BJ (cell line): ENCODE data around the gene WNT8B. TPM values are rescaled to one million over a fixed set of nuclear protein-coding genes. Genes with fewer than 3 reads are reported as not detected.

Experiments
- CTCF ChIA-PET: fragments of 350-600 bp; formaldehyde crosslinking; extraction: SDS; loops from one replicate; lab custom pipeline; 2021; ENCODE audit warnings: antibody characterized with exemption, inconsistent platforms; lab: Yijun Ruan, JAX
- POLR2A ChIA-PET: fragments of 300-600 bp; sonication (Branson Sonifier 250); formaldehyde crosslinking; extraction: SDS; loops from one replicate; lab custom pipeline; 2021; ENCODE audit warnings: antibody characterized with exemption; lab: Charles Lee
- DNase-seq: peaks from one replicate; pipeline ENCODE4 v3.0.0-alpha.2; 2011; ENCODE audit warnings: low read depth
- H3K27me3 ChIP-seq: 2 replicates; pipeline ENCODE4 v1.6.0; 2011; ENCODE audit warnings: low read length; ENCODE audit not compliant: control insufficient read depth, insufficient read depth
- H3K36me3 ChIP-seq: 2 replicates; pipeline ENCODE4 v1.5.1; 2011; ENCODE audit warnings: low read length; ENCODE audit not compliant: control insufficient read depth, insufficient read depth
- H3K4me3 ChIP-seq: 2 replicates; pipeline ENCODE4 v1.5.1; 2011; ENCODE audit warnings: low read depth, mild to moderate bottlenecking, control low read depth, low read length
- CTCF ChIP-seq: IDR thresholded peaks from 2 replicates; pipeline ENCODE4 v1.5.1; 2011; ENCODE audit warnings: low read depth, mild to moderate bottlenecking, control low read depth, inconsistent platforms, low read length, moderate library complexity; ENCODE audit not compliant: insufficient read depth
- polyA plus RNA-seq: library from polyadenylated mRNA; depleted of rRNA; stranded (reverse); fragments of >200 nt; gene quantifications from 2 replicates; pipeline ENCODE4 v1.2.3, GENCODE V29; 2011

The WNT8B gene
- polyA plus RNA-seq, 1 experiment = 0.04 TPM

GRCh38 chr10:100481462-100482081 is 18.8 kb downstream of the WNT8B start:
- DNase-seq = peak; percentile 52
- CTCF ChIA-PET = interaction anchor here (0.7 to 10.4 kb wide), 10 partner anchors 12 to 397 kb away, joined by 3 to 386 read pairs (median 8); partner anchors contain the start of genes HIF1AN and WNT8B
- H3K36me3 ChIP-seq = no peaks in the 10 kb centered on the region
- POLR2A ChIA-PET = no interaction called here
- no peak for TF ChIP-seq CTCF
- peak overlapping the region; percentile 21 for H3K4me3 ChIP-seq
- peaks cover 18% of the 10 kb centered on the region for H3K27me3 ChIP-seq

GRCh38 chr10:100482181-100482833 is 19.5 kb downstream of the WNT8B start:
- peaks cover 16% of the 10 kb centered on the region for H3K27me3 ChIP-seq
- POLR2A ChIA-PET = no interaction called here
- DNase-seq = no peak
- peak overlapping the region; percentile 30 for H3K4me3 ChIP-seq
- CTCF ChIA-PET = interaction anchor here (0.7 to 10.4 kb wide), 23 partner anchors 9 to 397 kb away, joined by 3 to 386 read pairs (median 4); partner anchors contain the start of genes HIF1AN and WNT8B
- H3K36me3 ChIP-seq = no peaks in the 10 kb centered on the region; the same call in 1 of the 2 replicates
- peak; percentile 93 for TF ChIP-seq CTCF

GRCh38 chr10:100482834-100483185 is 20.0 kb downstream of the WNT8B start:
- no peak for TF ChIP-seq CTCF
- POLR2A ChIA-PET = interaction anchor here (0.6 kb wide), 1 partner anchor 877 kb away, joined by 6 read pairs; no protein-coding TSS in a partner anchor
- no peak for DNase-seq
- no peak overlapping the region; the same call in 1 of the 2 replicates for H3K4me3 ChIP-seq
- CTCF ChIA-PET = interaction anchor here (0.6 to 10.4 kb wide), 25 partner anchors 9 to 396 kb away, joined by 3 to 386 read pairs (median 4); partner anchors contain the start of genes HIF1AN and WNT8B
- H3K36me3 ChIP-seq = peaks cover 4% of the 10 kb centered on the region
- peaks cover 16% of the 10 kb centered on the region for H3K27me3 ChIP-seq

- peaks cover 16% of the 10 kb centered on the region for H3K27me3 ChIP-seq
- POLR2A ChIA-PET = no interaction called here
- peaks cover 8% of the 10 kb centered on the region for H3K36me3 ChIP-seq
- H3K4me3 ChIP-seq = no peak overlapping the region
- DNase-seq = no peak
- TF ChIP-seq CTCF = no peak
- CTCF ChIA-PET = interaction anchor here (0.9 to 10.4 kb wide), 11 partner anchors 10 to 51 kb away, joined by 3 to 386 read pairs (median 7); no protein-coding TSS in a partner anchor
These were observed 21.3 kb downstream of the WNT8B start for GRCh38 chr10:100483876-100484666.
